BLaER1 (cell line): ENCODE data around the gene PHACTR3.

Source experiments
- H3K27ac ChIP-seq: shearing (Covaris generic); formaldehyde crosslinking; 2 replicates; pipeline ENCODE4 v1.8.1; 2022
- H3K27me3 ChIP-seq: shearing (Covaris generic); formaldehyde crosslinking; 2 replicates; pipeline ENCODE4 v1.8.1; 2022
- H3K36me3 ChIP-seq: shearing (Covaris generic); formaldehyde crosslinking; 2 replicates; pipeline ENCODE4 v1.8.1; 2022
- H3K4me1 ChIP-seq: shearing (Covaris generic); formaldehyde crosslinking; 2 replicates; pipeline ENCODE4 v1.8.1; 2022
- H3K4me2 ChIP-seq: shearing (Covaris generic); formaldehyde crosslinking; 2 replicates; pipeline ENCODE4 v1.8.1; 2022
- H3K4me3 ChIP-seq: shearing (Covaris generic); formaldehyde crosslinking; 2 replicates; pipeline ENCODE4 v1.8.1; 2022
- H3K9ac ChIP-seq: shearing (Covaris generic); formaldehyde crosslinking; 2 replicates; pipeline ENCODE4 v1.8.1; 2022
- H3K9me3 ChIP-seq: shearing (Covaris generic); formaldehyde crosslinking; 2 replicates; pipeline ENCODE4 v1.8.1; 2022
- H4K20me1 ChIP-seq: shearing (Covaris generic); formaldehyde crosslinking; 2 replicates; pipeline ENCODE4 v1.8.1; 2022
- Cebpa-rat ChIP-seq: shearing (Covaris generic); IDR thresholded peaks from 2 replicates; pipeline ENCODE4 v1.8.1; 2022

The PHACTR3 gene

DNA sequence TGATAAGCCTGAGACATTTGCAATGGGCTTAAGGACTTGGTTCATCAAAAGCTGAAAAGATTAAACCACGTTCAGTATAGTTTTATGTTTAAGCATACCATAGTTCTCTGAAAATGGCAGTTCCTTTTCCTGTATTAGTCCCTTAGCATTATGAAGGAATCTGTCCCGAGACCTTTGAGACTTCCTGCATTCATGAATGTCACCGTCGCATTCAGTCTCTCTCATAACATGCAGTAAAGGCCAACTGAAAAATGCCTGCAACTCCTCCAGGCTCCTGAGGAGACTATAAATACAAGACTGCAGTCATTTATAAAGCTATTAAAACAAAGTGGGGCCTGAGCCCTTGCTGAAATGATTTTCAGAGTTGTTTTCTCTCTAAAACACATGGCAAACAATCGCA lies 200.0 kb downstream of the PHACTR3 start:
- no peak for TF ChIP-seq Cebpa-rat
- Histone ChIP-seq H3K4me3 (no peak overlapping the region), H4K20me1 (peaks cover 100% of the 10 kb centered on the region), H3K36me3 (peaks cover 99% of the 10 kb centered on the region), H3K4me1 (peaks cover 25% of the 10 kb centered on the region), H3K9me3 (no peaks in the 10 kb centered on the region), H3K9ac (no peak overlapping the region), H3K27me3 (no peaks in the 10 kb centered on the region), H3K27ac (no peak overlapping the region), H3K4me2 (no peak overlapping the region)

DNA sequence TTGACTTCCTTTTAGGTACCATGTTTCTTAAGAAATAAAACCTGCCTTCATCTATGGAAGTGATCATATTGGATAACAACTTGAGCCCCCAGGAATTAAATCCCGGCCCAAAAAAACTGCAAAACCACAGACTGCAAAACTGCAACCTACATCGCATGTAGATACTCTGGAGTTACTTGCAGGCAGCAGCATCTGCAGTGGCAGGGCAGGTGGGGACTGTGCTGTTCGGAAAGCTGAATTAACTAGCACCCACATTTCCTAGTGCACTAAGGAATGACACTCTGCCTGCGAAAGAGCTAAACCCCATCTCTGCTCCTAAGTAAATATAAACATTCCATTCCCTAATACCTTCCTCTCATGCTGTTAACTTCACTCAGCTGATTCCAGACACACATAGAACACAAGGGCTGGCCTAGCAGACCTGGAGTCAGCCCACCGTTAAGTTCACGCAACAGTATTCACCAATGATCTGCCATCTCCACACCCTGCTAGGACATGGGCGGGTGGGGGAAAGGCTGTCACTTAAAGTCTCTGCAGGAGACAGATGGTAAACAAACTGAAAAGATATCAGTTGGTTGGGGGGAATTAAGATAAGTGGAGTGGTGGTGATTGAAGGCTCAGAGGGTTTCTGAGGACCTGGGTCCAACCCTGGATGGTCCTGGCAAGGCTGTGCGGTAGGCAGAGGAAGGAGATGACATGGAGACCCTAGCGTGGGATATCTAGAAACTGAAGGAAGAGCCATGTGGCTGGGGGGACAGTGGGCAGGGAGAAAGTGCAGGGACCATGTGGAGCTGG lies 200.7 kb downstream of the PHACTR3 start:
- H3K27me3 ChIP-seq, result no peaks in the 10 kb centered on the region
- H3K9ac ChIP-seq, result no peak overlapping the region

DNA sequence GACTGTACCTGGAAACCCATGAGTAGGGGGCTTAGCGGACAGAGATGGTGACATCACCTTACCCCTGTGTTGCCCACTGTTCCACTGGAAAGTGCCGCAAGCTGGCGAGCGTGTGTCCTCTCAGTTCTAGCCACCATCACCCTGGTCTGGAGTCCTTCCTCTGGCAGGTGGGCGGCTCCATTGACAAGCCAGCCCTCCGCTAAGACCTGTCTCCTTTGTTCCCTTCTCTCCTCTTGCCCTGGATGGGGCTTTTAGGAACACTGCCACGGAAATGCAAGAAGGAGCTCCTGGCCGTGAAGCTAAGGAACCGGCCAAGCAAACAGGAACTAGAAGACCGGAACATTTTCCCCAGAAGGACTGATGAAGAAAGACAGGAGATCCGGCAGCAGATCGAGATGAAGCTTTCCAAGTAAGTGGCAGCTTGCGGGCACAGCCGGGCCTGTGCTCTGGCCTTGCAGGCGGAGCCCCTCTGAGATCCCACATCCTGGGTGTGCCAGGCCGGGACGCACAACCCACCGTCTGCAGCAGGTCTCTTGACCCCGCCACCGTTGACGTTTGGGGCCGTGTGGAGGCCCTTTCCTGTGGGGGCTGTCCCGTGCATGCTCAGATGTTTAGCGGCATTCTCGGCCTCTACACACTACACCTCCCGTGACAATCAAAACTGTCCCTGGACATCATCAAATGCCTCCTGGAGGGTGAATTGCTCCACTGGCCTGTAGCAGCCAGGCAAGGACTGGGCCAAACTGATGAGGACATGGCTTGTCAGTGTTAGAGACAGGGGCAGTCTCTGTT lies 201.6 kb downstream of the PHACTR3 start:
- H3K36me3 ChIP-seq, result peaks cover 100% of the 10 kb centered on the region
- peaks cover 20% of the 10 kb centered on the region for H3K4me1 ChIP-seq
- no peak overlapping the region for H3K4me2 ChIP-seq
- no peaks in the 10 kb centered on the region for H3K9me3 ChIP-seq
- no peak overlapping the region for H3K27ac ChIP-seq
- peaks cover 100% of the 10 kb centered on the region for H4K20me1 ChIP-seq
- no peak overlapping the region for H3K9ac ChIP-seq
- no peaks in the 10 kb centered on the region for H3K27me3 ChIP-seq
- TF ChIP-seq Cebpa-rat, result no peak
- H3K4me3 ChIP-seq, result no peak overlapping the region

More for the DNA sequence above, 200.7 kb downstream of the PHACTR3 start:
- Histone ChIP-seq H4K20me1 (peaks cover 100% of the 10 kb centered on the region), H3K9me3 (no peaks in the 10 kb centered on the region), H3K4me2 (no peak overlapping the region), H3K4me1 (peaks cover 25% of the 10 kb centered on the region), H3K36me3 (peaks cover 100% of the 10 kb centered on the region), H3K27ac (no peak overlapping the region), H3K4me3 (no peak overlapping the region)
- no peak for TF ChIP-seq Cebpa-rat

DNA sequence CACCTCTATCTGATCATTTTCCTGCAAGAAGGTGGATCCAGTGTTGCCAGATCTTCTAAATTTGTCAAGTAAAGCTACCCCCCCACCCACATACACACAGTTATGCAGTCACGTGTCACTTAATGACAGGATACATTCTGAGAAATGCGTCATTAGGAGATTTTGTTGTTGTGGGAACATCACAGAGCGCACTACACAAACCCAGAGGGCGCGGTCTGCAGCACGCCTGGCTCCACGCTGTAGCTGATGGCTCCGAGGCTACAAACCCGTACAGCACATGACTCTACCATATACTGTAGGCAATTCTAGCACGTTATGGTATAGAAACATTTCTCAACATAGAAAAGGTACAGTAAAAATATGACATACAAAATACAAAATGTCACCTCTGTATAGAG lies 202.2 kb downstream of the PHACTR3 start:
- Histone ChIP-seq H3K4me1 (peaks cover 14% of the 10 kb centered on the region), H3K4me3 (no peak overlapping the region), H4K20me1 (peaks cover 100% of the 10 kb centered on the region), H3K9me3 (no peaks in the 10 kb centered on the region), H3K36me3 (peaks cover 100% of the 10 kb centered on the region), H3K27ac (no peak overlapping the region), H3K4me2 (no peak overlapping the region), H3K9ac (no peak overlapping the region), H3K27me3 (no peaks in the 10 kb centered on the region)
- no peak for TF ChIP-seq Cebpa-rat

DNA sequence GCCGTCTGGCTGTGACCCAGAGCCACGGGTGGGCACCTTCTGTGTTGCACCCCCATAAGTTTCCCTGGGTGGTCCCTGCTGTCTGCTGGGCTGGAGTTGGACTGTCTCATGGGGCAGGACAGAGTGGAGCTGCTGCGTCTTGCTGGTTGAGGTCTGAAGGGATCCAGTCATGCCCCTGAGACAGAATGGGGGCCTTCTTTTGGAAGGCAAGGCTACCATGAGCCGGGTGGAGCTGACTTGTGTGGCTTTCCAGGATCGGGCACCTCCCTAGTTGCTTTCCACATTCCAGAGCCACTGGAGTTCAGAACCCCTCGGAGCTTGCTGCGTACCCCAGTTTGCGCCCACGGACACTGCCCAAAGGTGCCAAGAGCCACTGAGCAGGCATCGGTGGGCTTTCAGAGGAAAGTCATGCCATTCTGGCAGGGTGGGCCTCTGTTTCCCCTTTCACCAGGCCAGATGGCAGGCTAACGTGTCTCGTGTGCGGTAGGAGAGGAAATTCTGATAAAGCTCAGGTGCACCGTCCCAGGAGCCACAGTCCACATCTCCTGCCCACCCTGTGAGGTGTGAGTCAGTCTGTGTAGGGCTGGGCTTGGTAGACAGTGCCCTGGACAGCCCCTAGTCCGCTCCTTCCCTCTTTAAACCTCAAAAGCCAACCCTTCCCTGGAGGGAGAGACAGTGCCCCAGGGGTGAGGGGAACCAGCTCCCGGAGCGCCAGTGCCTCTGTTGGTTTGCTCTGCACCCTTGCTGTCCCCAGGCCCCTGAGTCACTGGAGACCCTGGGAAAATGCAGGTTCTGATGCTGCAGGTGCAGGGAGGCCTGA lies 203.8 kb downstream of the PHACTR3 start:
- H3K4me3 ChIP-seq, result no peak overlapping the region
- H3K36me3 ChIP-seq, result peaks cover 100% of the 10 kb centered on the region
- H3K4me2 ChIP-seq, result no peak overlapping the region
- H3K4me1 ChIP-seq, result no peaks in the 10 kb centered on the region
- peaks cover 100% of the 10 kb centered on the region for H4K20me1 ChIP-seq
- H3K27ac ChIP-seq, result no peak overlapping the region
- H3K27me3 ChIP-seq, result no peaks in the 10 kb centered on the region
- H3K9me3 ChIP-seq, result no peaks in the 10 kb centered on the region
- no peak for TF ChIP-seq Cebpa-rat
- no peak overlapping the region for H3K9ac ChIP-seq

DNA sequence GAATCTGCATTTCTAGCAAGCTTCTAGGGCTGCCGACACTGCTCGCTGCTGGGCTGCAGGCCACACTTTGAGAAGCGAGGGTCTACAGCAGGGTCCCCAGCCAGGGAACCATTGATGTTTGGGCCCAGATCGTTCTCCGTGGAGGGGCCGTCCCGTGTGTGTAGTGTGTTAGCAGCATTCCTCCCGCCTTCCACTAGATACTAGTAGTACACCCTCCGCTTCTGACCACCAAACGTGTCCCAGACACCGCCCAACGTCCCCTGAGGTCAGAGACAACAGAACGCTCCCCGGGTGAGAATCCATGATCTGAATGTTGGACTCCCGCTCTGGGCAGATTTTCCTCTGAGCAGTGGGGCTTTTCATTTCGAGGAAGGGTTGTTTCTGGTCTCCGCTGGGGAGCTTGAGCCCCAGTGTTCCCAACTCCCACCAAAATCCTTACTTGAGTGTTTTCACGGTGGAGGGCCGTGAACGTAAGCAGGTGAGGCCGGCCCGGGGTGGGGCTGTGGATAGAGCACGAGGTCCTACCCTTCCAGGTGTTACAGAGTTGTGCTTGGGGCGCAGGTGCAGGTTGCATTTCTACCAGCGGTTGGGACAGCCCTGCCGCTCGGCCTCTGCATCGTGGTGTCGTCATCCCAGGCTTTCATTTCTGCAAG lies 204.5 kb downstream of the PHACTR3 start:
- Histone ChIP-seq H3K9ac (no peak overlapping the region), H3K36me3 (peaks cover 100% of the 10 kb centered on the region), H3K4me3 (no peak overlapping the region), H3K27me3 (no peaks in the 10 kb centered on the region), H3K27ac (no peak overlapping the region), H3K4me2 (no peak overlapping the region), H3K4me1 (peaks cover 4% of the 10 kb centered on the region; the same call in 1 of the 2 replicates), H4K20me1 (peaks cover 100% of the 10 kb centered on the region), H3K9me3 (no peaks in the 10 kb centered on the region)
- no peak for TF ChIP-seq Cebpa-rat

DNA sequence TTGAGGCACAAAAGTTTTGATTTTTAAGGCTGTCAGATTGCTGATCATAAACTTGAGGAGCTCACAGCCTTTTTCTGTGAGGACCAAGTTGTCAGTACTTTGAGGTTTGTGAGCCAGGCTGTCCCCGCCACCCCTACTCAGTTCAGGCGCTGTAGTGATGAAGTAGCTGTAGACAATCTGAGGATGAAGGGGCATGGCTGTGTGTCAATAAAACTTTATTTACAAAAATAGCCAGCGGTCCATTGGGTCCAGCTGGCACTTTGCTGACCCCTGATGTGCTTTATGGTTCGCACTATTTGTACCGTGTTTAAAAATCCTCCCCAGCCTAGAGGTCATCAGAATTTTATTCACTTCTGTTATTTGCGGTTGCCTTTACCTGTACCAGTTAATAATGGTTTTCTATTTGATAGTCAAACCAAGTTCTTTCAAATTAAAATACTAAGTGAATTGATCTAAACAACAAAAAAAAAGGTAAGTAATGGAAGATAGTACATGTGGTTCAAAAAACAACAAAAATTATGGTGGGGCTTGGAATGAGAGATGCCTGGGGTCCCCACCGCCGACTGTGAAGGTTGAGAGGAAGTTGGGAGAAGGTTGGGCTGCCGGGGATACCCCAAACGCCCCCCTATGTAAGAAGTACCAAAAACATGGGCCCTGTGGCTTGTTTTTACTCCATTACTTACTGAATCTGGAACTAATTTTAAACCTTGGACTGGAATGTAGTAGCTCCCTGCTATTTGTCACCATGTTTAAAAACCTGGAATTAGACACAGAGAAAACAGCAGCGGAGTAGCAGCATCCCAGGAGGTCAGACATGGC lies 205.5 kb downstream of the PHACTR3 start:
- H3K36me3 ChIP-seq, result peaks cover 100% of the 10 kb centered on the region
- no peak for TF ChIP-seq Cebpa-rat
- peaks cover 100% of the 10 kb centered on the region for H4K20me1 ChIP-seq
- H3K4me2 ChIP-seq, result no peak overlapping the region
- no peak overlapping the region for H3K9ac ChIP-seq
- no peaks in the 10 kb centered on the region for H3K9me3 ChIP-seq
- no peaks in the 10 kb centered on the region for H3K27me3 ChIP-seq
- no peak overlapping the region for H3K27ac ChIP-seq
- no peak overlapping the region for H3K4me3 ChIP-seq
- H3K4me1 ChIP-seq, result peaks cover 8% of the 10 kb centered on the region; the same call in 1 of the 2 replicates

DNA sequence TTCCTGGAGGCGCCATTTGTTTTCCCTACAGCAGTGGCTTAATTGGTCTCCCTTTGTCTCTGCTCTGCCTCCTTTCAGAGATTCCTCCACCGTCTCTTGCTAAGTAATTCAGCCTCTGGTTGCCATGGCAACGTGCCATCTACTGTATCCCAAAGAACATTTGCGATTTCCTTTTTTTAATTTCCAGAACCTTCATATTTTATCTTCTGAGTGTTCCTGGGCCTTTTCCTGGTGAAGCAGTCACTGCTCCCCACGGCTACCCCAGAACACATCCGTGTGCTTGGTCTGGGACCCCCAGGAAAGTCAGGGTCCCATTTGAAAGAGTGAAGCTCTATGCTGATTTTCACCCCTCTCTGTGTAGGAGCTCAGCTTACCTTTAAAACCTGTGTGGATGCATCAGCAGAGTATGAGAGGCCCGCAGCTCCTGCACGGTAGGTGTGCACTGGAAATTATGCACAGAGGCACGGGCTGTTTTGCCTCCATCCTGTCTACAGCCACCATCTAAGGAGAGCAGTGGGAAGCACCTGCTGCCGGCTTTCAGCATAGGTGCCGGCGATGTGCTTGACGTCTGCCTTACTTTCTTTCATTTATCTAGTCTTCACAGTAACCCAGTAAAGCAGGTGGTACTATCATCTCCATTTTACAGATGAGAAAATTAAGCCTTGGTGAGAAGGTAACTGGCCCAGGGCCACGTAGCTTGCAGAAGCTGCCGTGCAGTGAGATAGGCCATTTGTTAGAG lies 206.3 kb downstream of the PHACTR3 start:
- H3K9me3 ChIP-seq, result no peaks in the 10 kb centered on the region
- H3K27me3 ChIP-seq, result no peaks in the 10 kb centered on the region
- no peak overlapping the region for H3K4me3 ChIP-seq
- TF ChIP-seq Cebpa-rat, result no peak
- peaks cover 100% of the 10 kb centered on the region for H3K36me3 ChIP-seq
- H3K9ac ChIP-seq, result no peak overlapping the region
- H3K27ac ChIP-seq, result no peak overlapping the region
- peaks cover 100% of the 10 kb centered on the region for H4K20me1 ChIP-seq
- no peak overlapping the region for H3K4me2 ChIP-seq
- H3K4me1 ChIP-seq, result peaks cover 9% of the 10 kb centered on the region; the same call in 1 of the 2 replicates
